ENCODE measurements around the gene EXTL1.

The EXTL1 gene

DNA sequence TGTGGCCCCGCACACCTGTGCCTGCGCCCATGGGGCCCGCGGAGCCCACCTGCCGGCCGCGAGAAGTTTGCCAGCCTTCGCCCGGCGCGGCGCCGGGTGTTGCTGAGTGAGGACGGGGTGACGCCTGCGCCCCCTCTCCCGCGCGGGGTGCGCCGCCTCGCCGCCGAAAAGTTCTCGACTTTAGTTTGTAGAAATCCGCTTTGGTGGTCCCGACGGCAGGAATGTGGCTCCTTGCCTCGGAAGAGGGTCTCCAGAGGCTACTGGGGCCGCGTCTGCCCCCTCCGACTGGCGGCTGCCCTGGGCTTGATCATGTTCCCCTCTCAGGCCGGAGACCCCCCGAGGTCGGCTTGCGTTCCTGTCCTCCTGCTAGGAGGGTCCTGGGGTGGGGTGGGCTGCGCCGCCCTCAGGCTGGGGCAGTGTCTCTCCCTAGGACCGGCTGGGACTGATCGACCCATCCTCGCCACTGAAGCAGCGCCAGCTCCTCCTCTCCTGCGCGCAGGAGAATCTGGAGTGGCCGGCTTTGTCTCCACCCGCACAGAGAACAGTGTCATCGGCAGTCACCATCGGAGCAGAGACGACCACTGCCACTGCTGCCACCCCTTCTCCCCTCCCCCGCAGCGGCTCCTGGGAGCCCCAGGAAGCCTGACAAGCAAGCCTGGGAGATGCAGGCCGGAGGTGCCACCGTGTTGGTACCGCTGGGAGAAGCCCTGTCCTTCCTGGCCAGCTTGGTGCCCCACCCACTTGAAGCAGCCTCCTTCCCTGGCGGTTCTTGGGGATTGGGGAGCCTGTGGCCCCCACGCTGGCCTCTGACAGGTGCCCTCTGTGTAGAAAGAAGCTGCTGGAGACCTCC, 24.9 kb downstream of the EXTL1 start:
- no peak for DNase-seq (ENCODE audit: low read depth)
- no peak overlapping the region for H3K4me3 ChIP-seq (ENCODE audit: low read depth, low read length)
- TF ChIP-seq, protein P1, sequence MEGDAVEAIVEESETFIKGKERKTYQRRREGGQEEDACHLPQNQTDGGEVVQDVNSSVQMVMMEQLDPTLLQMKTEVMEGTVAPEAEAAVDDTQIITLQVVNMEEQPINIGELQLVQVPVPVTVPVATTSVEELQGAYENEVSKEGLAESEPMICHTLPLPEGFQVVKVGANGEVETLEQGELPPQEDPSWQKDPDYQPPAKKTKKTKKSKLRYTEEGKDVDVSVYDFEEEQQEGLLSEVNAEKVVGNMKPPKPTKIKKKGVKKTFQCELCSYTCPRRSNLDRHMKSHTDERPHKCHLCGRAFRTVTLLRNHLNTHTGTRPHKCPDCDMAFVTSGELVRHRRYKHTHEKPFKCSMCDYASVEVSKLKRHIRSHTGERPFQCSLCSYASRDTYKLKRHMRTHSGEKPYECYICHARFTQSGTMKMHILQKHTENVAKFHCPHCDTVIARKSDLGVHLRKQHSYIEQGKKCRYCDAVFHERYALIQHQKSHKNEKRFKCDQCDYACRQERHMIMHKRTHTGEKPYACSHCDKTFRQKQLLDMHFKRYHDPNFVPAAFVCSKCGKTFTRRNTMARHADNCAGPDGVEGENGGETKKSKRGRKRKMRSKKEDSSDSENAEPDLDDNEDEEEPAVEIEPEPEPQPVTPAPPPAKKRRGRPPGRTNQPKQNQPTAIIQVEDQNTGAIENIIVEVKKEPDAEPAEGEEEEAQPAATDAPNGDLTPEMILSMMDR (IDR thresholded peaks at IDR 0.05; ENCODE audit: low read depth, low read length, missing control alignments): no peak

DNA sequence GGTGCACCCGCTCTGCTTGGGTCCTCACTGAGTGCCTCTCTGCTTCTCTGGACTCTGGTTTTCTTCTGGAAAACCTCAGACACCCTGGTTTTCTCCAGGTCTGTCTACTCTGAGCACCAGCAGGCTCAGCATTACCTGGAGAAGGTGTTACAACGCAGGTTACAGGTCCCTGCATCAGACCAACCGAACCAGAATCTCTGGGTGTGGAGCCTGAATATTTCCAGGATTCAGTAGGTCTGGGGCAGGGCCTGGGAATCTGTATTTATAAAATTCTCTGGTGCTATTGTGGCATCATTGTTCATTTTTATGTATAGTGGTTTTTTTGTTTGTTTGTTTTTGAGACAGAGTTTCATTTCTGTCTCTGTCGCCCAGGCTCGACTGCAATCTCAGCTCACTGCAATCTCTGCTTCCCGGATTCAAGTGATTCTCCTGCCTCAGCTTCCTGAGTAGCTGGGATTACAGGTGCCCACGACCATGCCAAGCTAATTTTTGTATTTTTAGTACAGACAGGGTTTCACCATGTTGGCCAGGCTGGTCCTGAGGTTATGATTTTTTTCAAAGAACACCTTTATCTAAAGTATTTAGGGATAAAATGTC, 25.8 kb downstream of the EXTL1 start:
- no peak for DNase-seq (ENCODE audit: low read depth)
- TF ChIP-seq, protein P1 (IDR thresholded peaks at IDR 0.05; ENCODE audit: low read depth, low read length, missing control alignments): no peak
- H3K4me3 ChIP-seq (ENCODE audit: low read depth, low read length): no peak overlapping the region

GRCh38 chr1:26049531-26050247, 28.1 kb downstream of the EXTL1 start:
- no peak overlapping the region for H3K4me3 ChIP-seq (ENCODE audit: low read depth, low read length)
- DNase-seq (ENCODE audit: low read depth): no peak
- TF ChIP-seq, protein P1 (IDR thresholded peaks at IDR 0.05; ENCODE audit: low read depth, low read length, missing control alignments): no peak

DNA sequence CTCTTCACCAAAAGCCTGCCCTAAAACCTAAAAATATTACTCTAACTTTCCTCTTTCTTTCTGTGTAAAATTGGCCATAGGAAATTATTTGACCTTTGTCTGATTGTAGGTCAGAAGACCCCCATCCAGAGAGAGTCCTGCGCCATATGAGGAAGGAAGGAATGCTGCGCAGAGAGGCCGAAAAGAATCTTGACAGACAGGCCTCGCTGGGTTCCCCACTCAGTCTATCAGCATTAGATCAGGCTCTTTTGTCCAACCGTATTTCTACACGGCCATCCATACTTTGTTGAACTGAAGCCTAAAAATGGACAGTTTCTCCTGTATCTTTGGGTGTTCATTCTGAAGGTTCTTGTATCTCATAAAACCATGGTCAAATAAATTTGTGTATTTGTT, 28.7 kb downstream of the EXTL1 start:
- no peak for DNase-seq (ENCODE audit: low read depth)
- H3K4me3 ChIP-seq (ENCODE audit: low read depth, low read length): no peak overlapping the region
- TF ChIP-seq, protein P1 (IDR thresholded peaks at IDR 0.05; ENCODE audit: low read depth, low read length, missing control alignments): no peak

GRCh38 chr1:26053718-26054560, 32.4 kb downstream of the EXTL1 start:
- no peak for DNase-seq (ENCODE audit: low read depth)
- H3K4me3 ChIP-seq (ENCODE audit: low read depth, low read length): no peak overlapping the region
- TF ChIP-seq, protein P1 (IDR thresholded peaks at IDR 0.05; ENCODE audit: low read depth, low read length, missing control alignments): no peak

DNA sequence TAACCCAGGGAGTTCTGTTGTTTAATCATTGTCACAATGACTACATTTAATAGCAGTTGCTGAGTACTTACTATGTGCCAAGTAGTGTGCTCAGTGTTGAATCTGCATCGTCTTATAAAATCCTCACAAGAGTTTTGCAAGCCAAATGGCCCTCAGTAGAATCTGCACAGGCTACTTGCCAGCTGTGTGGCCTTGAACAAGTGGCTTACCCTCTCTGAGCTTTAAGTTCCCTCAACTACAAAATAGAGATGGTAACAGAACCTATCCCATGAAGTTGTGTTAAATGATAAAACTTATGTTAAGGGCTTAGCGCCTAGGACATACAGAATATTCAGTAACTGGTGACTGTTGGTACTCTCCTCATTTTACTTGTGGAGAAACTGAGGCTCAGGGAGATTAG, 33.5 kb downstream of the EXTL1 start:
- TF ChIP-seq, protein P1 (IDR thresholded peaks at IDR 0.05; ENCODE audit: low read depth, low read length, missing control alignments): no peak
- DNase-seq (ENCODE audit: low read depth): no peak

More for the DNA sequence above, 33.5 kb downstream of the EXTL1 start:
- no peak overlapping the region for H3K4me3 ChIP-seq (ENCODE audit: low read depth, low read length)
